Dendritic cell treated with granulocyte-macrophage colony-stimulating factor and Interleukin-4, amounts not matched to agents 40 ng/mL and 50 ng/mL, for 4 days (primary cell): ENCODE data around the gene TRAPPC3L.

Experiments used
- H3K27ac Mint-ChIP-seq: one replicate; pipeline ENCODE4 v1.8.0; 2022; ENCODE audit warnings: mild to moderate bottlenecking, mixed read lengths
- H3K27me3 Mint-ChIP-seq: one replicate; pipeline ENCODE4 v1.8.0; 2022; ENCODE audit warnings: mild to moderate bottlenecking, mixed read lengths
- H3K36me3 Mint-ChIP-seq: one replicate; pipeline ENCODE4 v1.8.0; 2022; ENCODE audit warnings: low read depth, mixed read lengths
- H3K4me1 Mint-ChIP-seq: one replicate; pipeline ENCODE4 v1.8.0; 2022; ENCODE audit warnings: low read depth, mixed read lengths
- H3K4me3 Mint-ChIP-seq: one replicate; pipeline ENCODE4 v1.8.0; 2022; ENCODE audit warnings: mild to moderate bottlenecking, moderate library complexity, mixed read lengths
- H3K9me3 Mint-ChIP-seq: one replicate; pipeline ENCODE4 v1.8.0; 2022; ENCODE audit warnings: mixed read lengths
- intact Hi-C: fragments of 100-400 bp; cut with micrococcal nuclease; formaldehyde crosslinking; loops from one replicate; pipeline ENCODE4 v1.15.0; 2022

TRAPPC3L gene

DNA sequence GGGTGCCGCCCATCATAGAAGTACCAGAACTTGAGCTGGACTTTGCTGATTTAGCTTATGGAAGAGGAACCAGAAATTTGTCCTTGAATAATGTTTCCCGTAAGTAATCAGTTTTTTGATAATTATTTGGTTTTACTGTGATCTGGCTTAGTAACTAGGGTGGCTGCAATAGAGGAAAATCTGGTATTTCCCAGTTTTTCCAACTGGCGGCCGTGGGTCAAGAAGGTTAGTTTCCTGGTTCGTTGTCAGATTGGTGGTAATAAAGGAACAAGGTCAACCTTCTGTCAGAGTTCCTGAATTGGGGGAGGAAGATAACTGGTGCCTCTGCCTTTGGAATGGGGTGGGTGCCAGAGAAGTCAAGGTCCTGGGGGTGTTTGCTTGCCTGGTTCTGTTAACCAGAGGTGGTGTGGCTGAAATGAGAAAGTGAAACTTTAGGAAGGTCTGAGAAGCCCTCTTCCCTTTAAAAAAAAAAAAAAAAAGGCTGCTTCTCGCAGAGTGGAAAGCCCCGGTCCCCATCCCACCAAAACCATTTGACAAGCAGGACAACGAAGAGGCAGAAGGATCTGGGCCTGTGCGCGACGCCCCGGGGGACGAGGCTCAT is 84.1 kb downstream of the TRAPPC3L start, which contains the start of gene CALHM6:
TSS of gene CALHM6 (plus strand) at position 45 of the 601 bp plus-strand sequence. CDS start at position 600, 555 bp downstream.
- Mint-ChIP-seq H3K4me1 (peaks cover 76% of the 10 kb centered on the region), H3K9me3 (no peaks in the 10 kb centered on the region), H3K4me3 (peak within 1 kb of the TSS; percentile 73), H3K36me3 (no peaks in the 10 kb centered on the region), H3K27ac (peak within 1 kb of the TSS; percentile 93), H3K27me3 (peaks cover 5% of the 10 kb centered on the region)
- intact Hi-C loops: no loop called here

DNA sequence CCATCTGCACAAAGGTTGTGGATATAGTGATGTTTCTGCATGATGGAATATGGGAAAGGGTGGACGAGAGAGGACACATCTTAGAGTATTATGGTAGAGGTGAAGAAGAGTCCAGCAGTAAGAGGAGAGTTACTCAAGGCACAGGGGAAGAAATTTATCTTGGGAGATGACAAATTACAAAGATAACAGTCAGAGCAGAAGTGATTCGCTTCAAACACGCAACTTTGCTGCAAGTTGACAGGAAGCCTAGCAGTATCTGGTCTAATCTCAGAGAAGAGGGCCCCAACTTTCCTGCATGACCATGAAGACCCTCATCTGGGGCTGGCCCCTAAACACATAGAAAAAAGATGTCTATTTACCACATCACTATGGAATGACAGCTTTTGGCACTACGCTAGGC is 85.6 kb downstream of the TRAPPC3L start:
- intact Hi-C loops: no loop called here
- H3K36me3 Mint-ChIP-seq: no peaks in the 10 kb centered on the region
- H3K27ac Mint-ChIP-seq: peak overlapping the region; percentile 3
- H3K27me3 Mint-ChIP-seq: peaks cover 5% of the 10 kb centered on the region
- no peaks in the 10 kb centered on the region for H3K9me3 Mint-ChIP-seq
- peaks cover 78% of the 10 kb centered on the region for H3K4me1 Mint-ChIP-seq
- no peak overlapping the region for H3K4me3 Mint-ChIP-seq

DNA sequence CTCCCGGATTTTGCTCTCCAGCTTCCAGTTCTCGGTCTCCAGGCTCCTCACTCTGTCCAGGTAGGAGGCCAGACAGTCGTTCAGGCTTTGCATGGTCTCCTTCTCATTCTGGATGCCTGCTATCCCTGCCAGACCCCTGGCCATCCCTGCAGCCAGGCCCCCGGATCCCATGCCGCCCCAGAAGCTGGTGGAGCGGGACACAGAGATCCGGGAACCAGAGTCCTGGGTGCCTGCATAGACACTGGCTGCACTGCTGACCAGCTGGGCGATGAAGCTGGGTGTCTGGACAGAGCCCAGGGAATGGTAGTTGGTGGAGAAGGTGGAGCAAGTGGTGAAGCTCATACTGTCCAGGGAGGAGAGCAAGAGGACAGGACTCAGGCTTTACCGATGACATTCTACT is 87.2 kb downstream of the TRAPPC3L start:
- H3K36me3 Mint-ChIP-seq: no peaks in the 10 kb centered on the region
- no peak overlapping the region for H3K4me3 Mint-ChIP-seq
- intact Hi-C loops: no loop called here
- H3K27ac Mint-ChIP-seq: peak overlapping the region; percentile 75
- H3K9me3 Mint-ChIP-seq: no peaks in the 10 kb centered on the region
- H3K4me1 Mint-ChIP-seq: peaks cover 77% of the 10 kb centered on the region
- H3K27me3 Mint-ChIP-seq: peaks cover 7% of the 10 kb centered on the region

DNA sequence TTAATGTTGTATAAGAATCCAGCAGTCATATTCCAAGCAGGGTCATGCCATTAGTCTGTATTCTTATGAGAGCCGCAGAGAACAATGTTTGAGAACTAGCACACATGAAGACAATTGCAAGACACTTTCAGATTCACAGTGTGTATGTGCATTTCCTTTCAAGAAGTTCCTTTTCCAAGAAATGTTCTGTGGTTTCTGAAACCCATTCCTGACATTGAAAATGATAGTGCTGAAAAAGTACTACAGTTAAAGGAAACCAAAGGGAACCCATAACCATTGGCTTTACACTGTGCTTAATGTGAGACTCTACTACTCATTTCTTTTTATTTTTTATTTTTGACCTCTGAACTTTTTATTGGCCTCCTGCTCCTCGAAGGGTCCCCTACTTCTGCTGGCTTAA is 88.6 kb downstream of the TRAPPC3L start:
- Mint-ChIP-seq H3K4me3 (peak overlapping the region; percentile 20), H3K27me3 (peaks cover 7% of the 10 kb centered on the region), H3K36me3 (no peaks in the 10 kb centered on the region), H3K9me3 (no peaks in the 10 kb centered on the region), H3K27ac (peak overlapping the region; percentile 75), H3K4me1 (peaks cover 75% of the 10 kb centered on the region)
- intact Hi-C loops: no loop called here

DNA sequence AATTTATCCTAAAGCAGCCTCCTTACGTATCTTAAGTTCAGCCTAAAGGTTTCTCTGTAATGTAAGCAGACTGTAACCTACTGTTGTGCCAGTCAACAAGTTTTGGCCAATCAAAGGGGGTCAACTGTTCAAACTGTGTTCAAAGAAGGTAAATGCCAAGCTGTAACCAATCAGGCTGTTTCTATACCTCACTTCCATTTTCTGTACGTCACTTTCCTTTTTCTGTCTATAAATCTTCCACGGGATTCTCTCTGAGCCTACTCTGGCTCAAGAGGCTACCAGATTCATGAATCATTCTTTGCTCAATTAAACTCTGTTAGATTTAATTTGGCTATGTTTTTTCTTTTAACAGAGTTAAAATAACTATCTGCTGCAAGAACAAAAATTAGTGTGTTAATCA is 89.4 kb downstream of the TRAPPC3L start:
- no peak overlapping the region for H3K4me3 Mint-ChIP-seq
- H3K4me1 Mint-ChIP-seq: peaks cover 75% of the 10 kb centered on the region
- H3K9me3 Mint-ChIP-seq: no peaks in the 10 kb centered on the region
- intact Hi-C loops: no loop called here
- no peaks in the 10 kb centered on the region for H3K36me3 Mint-ChIP-seq
- H3K27ac Mint-ChIP-seq: peak overlapping the region; percentile 75
- H3K27me3 Mint-ChIP-seq: peaks cover 7% of the 10 kb centered on the region

DNA sequence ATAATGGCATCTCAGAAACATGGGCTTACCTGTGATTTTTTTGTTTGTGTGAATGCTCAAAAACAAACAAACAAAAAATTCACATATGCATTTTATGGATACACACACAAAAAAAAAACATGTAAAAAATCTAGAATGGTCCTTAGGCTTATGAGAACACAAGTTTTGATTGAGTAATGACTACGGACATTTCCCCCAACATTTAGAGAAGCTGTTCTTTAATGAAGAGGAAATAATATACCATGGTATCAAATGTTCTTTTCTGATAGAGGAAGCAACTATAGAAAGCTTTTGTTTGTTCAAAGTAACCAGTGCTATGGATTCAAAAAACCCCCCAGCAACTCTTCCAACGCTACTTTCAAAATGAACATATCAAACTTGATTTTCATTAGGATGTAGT is 93.0 kb downstream of the TRAPPC3L start:
- Mint-ChIP-seq H3K9me3 (no peaks in the 10 kb centered on the region), H3K4me3 (no peak overlapping the region), H3K4me1 (peaks cover 75% of the 10 kb centered on the region), H3K27ac (no peak overlapping the region), H3K36me3 (no peaks in the 10 kb centered on the region), H3K27me3 (peaks cover 2% of the 10 kb centered on the region)
- intact Hi-C loops: no loop called here

DNA sequence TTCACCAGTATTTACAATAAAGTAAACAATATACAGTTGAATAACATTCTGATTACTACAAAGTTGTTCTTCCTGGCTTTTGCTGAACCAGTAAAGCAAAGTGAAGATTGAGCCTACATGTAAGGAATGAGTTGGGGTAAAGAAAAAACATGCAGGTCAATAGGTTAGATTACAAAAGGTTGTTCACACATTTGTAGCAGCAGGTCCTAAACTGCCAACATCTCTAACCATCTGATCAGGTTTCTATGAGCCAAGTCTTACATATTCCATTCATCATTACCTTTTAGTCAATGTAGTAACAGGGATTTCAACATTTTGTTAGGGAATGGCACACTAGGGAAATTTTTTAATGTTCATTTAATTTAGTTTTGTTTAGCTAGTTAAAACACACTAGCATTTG is 93.6 kb downstream of the TRAPPC3L start:
- Mint-ChIP-seq H3K9me3 (no peaks in the 10 kb centered on the region), H3K4me3 (no peak overlapping the region), H3K4me1 (peaks cover 70% of the 10 kb centered on the region), H3K27me3 (peaks cover 2% of the 10 kb centered on the region), H3K27ac (peak overlapping the region; percentile 76), H3K36me3 (no peaks in the 10 kb centered on the region)
- intact Hi-C loops: loop anchor here (2.0 kb wide), 1 partner anchor 13 kb away; no protein-coding TSS in a partner anchor

DNA sequence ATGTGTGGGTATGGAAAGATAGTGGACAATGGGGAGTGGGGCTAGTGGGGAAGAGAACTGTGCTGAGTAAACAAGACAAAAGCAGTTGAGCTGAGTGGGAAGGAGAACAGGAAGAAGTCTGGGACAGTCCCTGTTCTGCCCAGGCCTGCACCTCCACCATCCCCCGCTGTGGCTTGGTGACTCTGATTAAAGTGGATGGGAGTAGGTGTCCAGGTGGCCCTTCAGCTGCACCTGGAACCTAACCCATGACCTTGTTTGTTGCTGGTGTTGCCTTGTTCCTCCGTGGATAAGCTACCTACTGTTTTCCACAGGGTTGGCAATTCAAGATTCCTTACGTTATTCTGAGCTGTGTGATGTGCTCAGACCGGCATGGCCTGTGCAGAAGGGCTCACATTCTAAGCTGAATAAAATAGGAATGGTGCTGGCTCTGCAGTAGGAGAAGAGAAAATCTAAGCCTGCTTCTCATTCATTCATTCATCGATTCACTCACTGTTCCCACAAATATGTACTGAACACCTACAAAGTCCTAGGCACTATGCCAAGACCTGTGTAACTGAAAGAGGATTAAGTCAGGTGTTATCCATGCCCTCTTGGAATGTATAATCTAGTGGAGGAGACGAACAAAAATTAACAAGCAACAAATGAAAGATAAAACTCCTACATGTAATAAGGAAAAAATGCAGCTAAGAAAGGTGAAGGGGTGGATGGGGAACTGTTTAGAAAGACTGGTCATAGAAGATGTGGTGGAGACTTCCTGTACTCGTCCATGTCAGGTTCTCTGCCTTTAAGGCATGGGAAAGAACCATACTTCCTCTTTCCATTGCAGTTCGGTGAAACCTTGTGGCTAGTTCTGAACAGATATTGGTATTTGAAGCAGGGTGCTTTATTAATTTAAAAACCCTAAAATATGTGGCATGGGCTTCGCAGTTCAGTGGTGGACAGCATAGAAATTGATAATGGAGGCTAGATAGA is 94.4 kb downstream of the TRAPPC3L start:
- no peaks in the 10 kb centered on the region for H3K9me3 Mint-ChIP-seq
- H3K4me1 Mint-ChIP-seq: peaks cover 64% of the 10 kb centered on the region
- H3K36me3 Mint-ChIP-seq: no peaks in the 10 kb centered on the region
- peaks cover 2% of the 10 kb centered on the region for H3K27me3 Mint-ChIP-seq
- no peak overlapping the region for H3K4me3 Mint-ChIP-seq
- intact Hi-C loops: loop anchor here (2.0 kb wide), 1 partner anchor 14 kb away; no protein-coding TSS in a partner anchor
- peak overlapping the region; percentile 76 for H3K27ac Mint-ChIP-seq

DNA sequence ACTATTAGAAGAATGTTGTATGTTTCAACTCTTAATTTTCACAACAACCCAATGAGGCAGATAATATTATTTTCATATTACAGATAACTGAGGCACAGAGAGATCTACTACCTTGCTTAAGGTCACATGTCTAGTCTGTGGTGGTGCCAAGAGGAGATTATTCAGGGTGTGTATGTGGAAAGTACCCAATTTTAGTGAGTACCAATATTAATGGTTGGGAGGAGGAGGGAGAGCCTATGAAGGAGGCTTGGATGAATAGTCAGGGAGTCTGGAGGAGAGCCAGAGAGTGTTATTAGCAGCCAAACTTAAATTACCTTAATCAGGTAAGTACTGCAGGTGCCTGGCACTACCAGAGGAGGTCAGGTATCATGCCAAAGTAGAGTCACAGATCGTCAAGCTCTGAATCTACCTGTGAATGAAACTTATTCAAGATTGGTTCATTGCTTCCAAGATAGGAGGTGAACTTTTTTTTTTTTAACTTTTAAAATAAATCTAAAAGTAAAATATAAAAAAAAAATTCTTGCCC is 95.2 kb downstream of the TRAPPC3L start:
- Mint-ChIP-seq H3K9me3 (no peaks in the 10 kb centered on the region), H3K4me3 (no peak overlapping the region), H3K4me1 (peaks cover 61% of the 10 kb centered on the region), H3K27ac (peak overlapping the region; percentile 76), H3K36me3 (no peaks in the 10 kb centered on the region), H3K27me3 (peaks cover 2% of the 10 kb centered on the region)
- intact Hi-C loops: loop anchor here (2.0 kb wide), 1 partner anchor 15 kb away; no protein-coding TSS in a partner anchor

DNA sequence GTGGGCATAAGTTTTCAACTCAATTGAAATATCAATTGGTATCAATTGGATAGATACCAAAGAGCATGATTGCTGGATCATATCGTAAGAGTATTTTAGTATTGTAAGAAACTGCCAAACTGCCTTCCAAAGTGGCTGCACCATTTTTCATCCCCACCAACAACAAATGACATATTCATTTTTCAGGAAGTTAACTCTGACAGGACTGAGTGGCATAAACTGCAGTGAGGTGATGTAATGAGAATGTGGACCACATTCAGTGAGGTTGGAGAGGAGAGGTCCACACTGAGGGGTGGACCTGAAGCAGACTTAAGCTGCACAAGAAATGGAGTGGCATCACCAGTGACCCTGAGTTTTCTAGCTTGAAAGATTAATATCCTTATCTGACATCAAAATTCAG is 95.9 kb downstream of the TRAPPC3L start:
- no peak overlapping the region for H3K4me3 Mint-ChIP-seq
- peak overlapping the region; percentile 76 for H3K27ac Mint-ChIP-seq
- no peaks in the 10 kb centered on the region for H3K9me3 Mint-ChIP-seq
- H3K4me1 Mint-ChIP-seq: peaks cover 67% of the 10 kb centered on the region
- peaks cover 2% of the 10 kb centered on the region for H3K27me3 Mint-ChIP-seq
- H3K36me3 Mint-ChIP-seq: no peaks in the 10 kb centered on the region
- intact Hi-C loops: loop anchor here (5.0 kb wide), 1 partner anchor 37 kb away; no protein-coding TSS in a partner anchor

DNA sequence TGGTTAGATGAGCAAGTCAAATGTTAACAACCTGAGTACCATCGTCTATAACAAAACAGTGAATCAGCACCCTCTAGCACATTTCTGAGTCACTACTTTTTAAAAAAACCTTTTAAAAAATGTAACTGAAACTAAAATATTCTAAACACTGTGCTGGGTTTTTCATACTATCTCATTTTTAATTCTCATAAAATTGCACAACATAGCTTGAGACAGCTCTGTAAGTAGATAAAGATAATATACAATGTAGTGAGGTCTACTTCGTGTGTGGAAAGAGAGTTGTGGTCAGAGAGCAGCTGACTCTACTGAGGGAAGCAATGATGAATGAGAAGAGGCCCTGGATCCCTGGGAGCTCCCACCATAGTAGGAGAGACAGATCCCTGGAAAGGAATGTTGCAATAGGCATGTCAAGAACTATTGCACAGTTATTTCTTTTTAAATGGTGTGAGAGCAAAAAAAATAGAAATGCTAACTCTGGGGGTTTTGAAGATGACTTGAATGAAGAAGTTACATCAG is 97.9 kb downstream of the TRAPPC3L start:
- Mint-ChIP-seq H3K4me1 (peaks cover 68% of the 10 kb centered on the region), H3K9me3 (no peaks in the 10 kb centered on the region), H3K4me3 (no peak overlapping the region), H3K27me3 (no peaks in the 10 kb centered on the region), H3K36me3 (peaks cover 5% of the 10 kb centered on the region), H3K27ac (peak overlapping the region; percentile 42)
- intact Hi-C loops: loop anchor here (5.0 kb wide), 1 partner anchor 35 kb away; no protein-coding TSS in a partner anchor

DNA sequence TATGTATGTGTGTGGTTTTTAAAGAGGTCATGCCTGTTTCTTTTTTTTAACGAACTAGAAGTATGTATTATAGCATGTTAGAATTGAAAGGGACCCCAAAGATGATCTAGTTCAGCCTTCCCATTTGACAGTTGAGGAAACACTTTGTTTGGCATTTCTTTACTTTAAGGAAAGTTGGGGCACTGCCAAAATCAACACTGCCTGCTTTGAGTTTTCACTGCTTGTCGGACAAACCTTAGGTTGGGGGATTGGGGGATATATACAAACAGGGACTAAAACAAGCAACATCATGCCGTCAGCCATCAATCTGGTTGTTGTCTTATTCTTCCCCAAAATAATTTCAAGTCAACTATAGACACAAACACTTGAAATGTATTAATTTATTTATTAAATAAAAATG is 98.4 kb downstream of the TRAPPC3L start:
- Mint-ChIP-seq H3K4me1 (peaks cover 70% of the 10 kb centered on the region), H3K9me3 (no peaks in the 10 kb centered on the region), H3K27me3 (no peaks in the 10 kb centered on the region), H3K27ac (no peak overlapping the region), H3K4me3 (no peak overlapping the region), H3K36me3 (peaks cover 10% of the 10 kb centered on the region)
- intact Hi-C loops: loop anchor here (5.0 kb wide), 1 partner anchor 35 kb away; no protein-coding TSS in a partner anchor

DNA sequence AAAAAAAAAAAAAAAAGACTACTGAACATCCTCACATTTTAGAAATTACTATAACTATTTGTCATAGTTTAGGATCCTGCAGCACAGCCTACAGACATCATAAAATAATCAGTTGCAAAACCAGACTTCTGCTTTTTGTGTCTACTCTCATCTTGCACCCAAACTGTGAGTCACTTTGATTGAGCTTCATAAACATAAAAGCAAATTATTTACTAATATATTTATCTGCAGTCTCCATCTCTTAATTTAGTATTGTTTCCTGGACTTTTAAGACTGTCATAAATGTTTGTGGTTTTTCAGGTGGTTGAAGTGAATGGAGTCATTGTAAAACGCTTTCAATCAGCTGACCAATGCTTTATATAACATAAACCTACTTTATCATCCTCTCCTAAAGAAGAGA is 99.1 kb downstream of the TRAPPC3L start:
- H3K4me1 Mint-ChIP-seq: peaks cover 72% of the 10 kb centered on the region
- no peaks in the 10 kb centered on the region for H3K27me3 Mint-ChIP-seq
- H3K4me3 Mint-ChIP-seq: no peak overlapping the region
- H3K27ac Mint-ChIP-seq: peak overlapping the region; percentile 66
- H3K36me3 Mint-ChIP-seq: peaks cover 17% of the 10 kb centered on the region
- intact Hi-C loops: loop anchor here (5.0 kb wide), 1 partner anchor 34 kb away; no protein-coding TSS in a partner anchor
- no peaks in the 10 kb centered on the region for H3K9me3 Mint-ChIP-seq
